OCI-LY7 (cell line): Measurements from ENCODE around the gene TASL.

Source experiments
- EZH2phosphoT487 ChIP-seq: fragments of 200-600 bp; sonication (generic); IDR thresholded peaks from 2 replicates; pipeline ENCODE4 v1.6.1; 2018; ENCODE audit warnings: low read depth, borderline replicate concordance, mild to moderate bottlenecking, mixed run types, antibody characterized with exemption, low read length, moderate library complexity, mixed read lengths
- TF ChIP-seq, protein P1 (sequence below): fragments of 200-600 bp; sonication (generic); conservative IDR thresholded peaks from 2 replicates; pipeline ENCODE4 v1.5.1; 2014; ENCODE audit warnings: mild to moderate bottlenecking, antibody characterized with exemption, low read length, moderate library complexity, mixed read lengths

DNA sequence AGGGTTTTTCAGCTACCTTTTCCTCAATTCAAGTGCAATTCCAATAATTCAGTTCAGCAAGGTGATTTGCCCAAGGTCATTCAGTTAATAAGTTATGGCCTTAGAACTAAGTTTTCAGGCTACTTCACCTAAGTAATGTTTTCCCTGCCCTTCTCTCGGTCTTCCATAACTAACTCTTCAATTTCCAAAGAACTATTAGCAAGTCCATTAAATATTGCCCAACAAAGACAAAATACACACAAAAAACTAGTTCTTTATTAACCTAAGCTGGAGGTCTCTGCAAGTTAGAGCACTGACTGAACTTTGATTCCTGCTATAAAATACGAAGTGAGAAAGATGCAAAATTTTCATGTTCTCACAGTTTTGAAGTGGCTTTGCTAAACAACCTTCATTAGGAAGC, 48.8 kb upstream of the TASL start:
- TF ChIP-seq, protein P1, sequence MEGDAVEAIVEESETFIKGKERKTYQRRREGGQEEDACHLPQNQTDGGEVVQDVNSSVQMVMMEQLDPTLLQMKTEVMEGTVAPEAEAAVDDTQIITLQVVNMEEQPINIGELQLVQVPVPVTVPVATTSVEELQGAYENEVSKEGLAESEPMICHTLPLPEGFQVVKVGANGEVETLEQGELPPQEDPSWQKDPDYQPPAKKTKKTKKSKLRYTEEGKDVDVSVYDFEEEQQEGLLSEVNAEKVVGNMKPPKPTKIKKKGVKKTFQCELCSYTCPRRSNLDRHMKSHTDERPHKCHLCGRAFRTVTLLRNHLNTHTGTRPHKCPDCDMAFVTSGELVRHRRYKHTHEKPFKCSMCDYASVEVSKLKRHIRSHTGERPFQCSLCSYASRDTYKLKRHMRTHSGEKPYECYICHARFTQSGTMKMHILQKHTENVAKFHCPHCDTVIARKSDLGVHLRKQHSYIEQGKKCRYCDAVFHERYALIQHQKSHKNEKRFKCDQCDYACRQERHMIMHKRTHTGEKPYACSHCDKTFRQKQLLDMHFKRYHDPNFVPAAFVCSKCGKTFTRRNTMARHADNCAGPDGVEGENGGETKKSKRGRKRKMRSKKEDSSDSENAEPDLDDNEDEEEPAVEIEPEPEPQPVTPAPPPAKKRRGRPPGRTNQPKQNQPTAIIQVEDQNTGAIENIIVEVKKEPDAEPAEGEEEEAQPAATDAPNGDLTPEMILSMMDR = no peak
- no peak for TF ChIP-seq EZH2phosphoT487
